HepG2 (cell line): Measurements from ENCODE around the gene SFXN5. TPM values are rescaled to one million over a fixed set of nuclear protein-coding genes. Genes with fewer than 3 reads are reported as not detected.

Experiments
- ARID4A ChIP-seq: sonication (generic); formaldehyde crosslinking; IDR thresholded peaks from 2 replicates; pipeline ENCODE4 v1.5.0; 2020; ENCODE audit warnings: mild to moderate bottlenecking, missing genetic modification reagents, borderline replicate concordance
- BHLHE40 ChIP-seq: IDR thresholded peaks from 2 replicates; pipeline ENCODE4 v1.6.1; 2011; ENCODE audit warnings: low read length, improper control_type of control experiment
- CCDC6 ChIP-seq: sonication (generic); formaldehyde crosslinking; IDR thresholded peaks from 2 replicates; pipeline ENCODE4 v1.8.1; 2022; ENCODE audit warnings: mild to moderate bottlenecking, missing genetic modification reagents, moderate library complexity
- EP300 ChIP-seq, 3 experiments: sonication (generic) in 1 of 3; formaldehyde crosslinking in 1 of 3; IDR thresholded peaks; 2 replicates each; pipeline versions ENCODE4 v1.5.1 to v1.6.1; 2011 to 2020; ENCODE audit warnings: low read depth in 2 of 3, low read length in 2 of 3, borderline replicate concordance in 1 of 3, improper control_type of control experiment in 1 of 3, mild to moderate bottlenecking in 1 of 3, missing genetic modification reagents in 1 of 3, moderate library complexity in 1 of 3
- GATAD2A ChIP-seq: IDR thresholded peaks from 2 replicates; pipeline ENCODE4 v1.6.1; 2016
- KDM2A ChIP-seq: sonication (generic); formaldehyde crosslinking; IDR thresholded peaks from 2 replicates; pipeline ENCODE4 v1.4.0; 2020; ENCODE audit warnings: low read depth, missing genetic modification reagents, borderline replicate concordance
- LCORL ChIP-seq, 2 experiments: fragments of 450-650 bp in 1 of 2; sonication (generic) in 1 of 2; formaldehyde crosslinking in 1 of 2; IDR thresholded peaks; 2 replicates each; pipeline versions ENCODE4 v1.5.0 to v1.6.1; 2017 to 2020; ENCODE audit warnings: antibody characterized with exemption in 1 of 2, missing genetic modification reagents in 1 of 2
- MBD4 ChIP-seq: IDR thresholded peaks from 2 replicates; pipeline ENCODE4 v1.6.1; 2012; ENCODE audit warnings: low read length, inconsistent platforms, borderline replicate concordance
- NR2C2 ChIP-seq: sonication (generic); formaldehyde crosslinking; IDR thresholded peaks from 2 replicates; pipeline ENCODE4 v1.4.0; 2020; ENCODE audit warnings: missing genetic modification reagents, mild to moderate bottlenecking, moderate library complexity, borderline replicate concordance
- PAXIP1 ChIP-seq: sonication (generic); formaldehyde crosslinking; conservative IDR thresholded peaks from 2 replicates; pipeline ENCODE4 v1.4.0; 2020; ENCODE audit warnings: mild to moderate bottlenecking, missing genetic modification reagents, moderate library complexity
- SIX1 ChIP-seq: sonication (generic); formaldehyde crosslinking; IDR thresholded peaks from 2 replicates; pipeline ENCODE4 v1.4.0; 2020; ENCODE audit warnings: missing genetic modification reagents, borderline replicate concordance
- TCF12 ChIP-seq, 2 experiments: fragments of 450-650 bp in 1 of 2; sonication (generic) in 1 of 2; formaldehyde crosslinking in 1 of 2; IDR thresholded peaks; 2 replicates each; pipeline versions ENCODE4 v1.6.1 to v1.8.0; 2017 to 2022; ENCODE audit warnings: antibody characterized with exemption in 1 of 2, mild to moderate bottlenecking in 1 of 2, missing genetic modification reagents in 1 of 2, moderate library complexity in 1 of 2
- ZBTB2 ChIP-seq: sonication (generic); formaldehyde crosslinking; IDR thresholded peaks from 2 replicates; pipeline ENCODE4 v1.8.0; 2022; ENCODE audit warnings: low read depth, missing genetic modification reagents
- ZMAT3 ChIP-seq: sonication (generic); formaldehyde crosslinking; conservative IDR thresholded peaks from 2 replicates; pipeline ENCODE4 v1.7.0; 2021; ENCODE audit warnings: missing genetic modification reagents
- ZNF350 ChIP-seq: sonication (generic); formaldehyde crosslinking; IDR thresholded peaks from 2 replicates; pipeline ENCODE4 v1.4.0; 2020; ENCODE audit warnings: mild to moderate bottlenecking, low read depth, missing genetic modification reagents, borderline replicate concordance
- ZNF451 ChIP-seq: sonication (generic); formaldehyde crosslinking; IDR thresholded peaks from 2 replicates; pipeline ENCODE4 v1.5.0; 2020; ENCODE audit warnings: mild to moderate bottlenecking, missing genetic modification reagents
- ZNF468 ChIP-seq: sonication (generic); formaldehyde crosslinking; IDR thresholded peaks from 2 replicates; pipeline ENCODE4 v1.8.0; 2022; ENCODE audit warnings: mild to moderate bottlenecking, moderate library complexity, missing genetic modification reagents
- polyA plus RNA-seq, 8 experiments: library from polyadenylated mRNA; depleted of rRNA in 3 of 8; stranded (reverse) in 7 of 8; unstranded in 1 of 8; fragments of >200 nt; fragmentation: Illumina TruSeq in 4 of 8; extraction: Trizol in 4 of 8; gene quantifications; 2 replicates each; pipeline versions ENCODE4 v1.2.1 to v1.2.3, GENCODE V29; 2011 to 2016; ENCODE audit warnings: low read depth in 4 of 8, missing spikeins in 1 of 8, mixed read lengths in 1 of 8; ENCODE audit not compliant: insufficient read depth in 1 of 8
- total RNA-seq, 5 experiments: library from RNA; depleted of rRNA; stranded (reverse); fragments of >200 nt; fragmentation: Illumina TruSeq; extraction: Trizol; gene quantifications; 2 replicates each; pipeline ENCODE4 v1.2.3, GENCODE V29; 2016; ENCODE audit warnings: low read depth in 1 of 5
- TF ChIP-seq, protein P1 (sequence below): sonication (generic); formaldehyde crosslinking; IDR thresholded peaks from 2 replicates; pipeline ENCODE4 v1.8.1; 2023; ENCODE audit warnings: mild to moderate bottlenecking, missing genetic modification reagents, borderline replicate concordance

SFXN5 gene
- total and polyA plus RNA-seq, 2 of the 13 experiments (the other 11 are each of a cell fraction or from before 2014, with no cell fraction given): 34.9 to 37.4 TPM

DNA sequence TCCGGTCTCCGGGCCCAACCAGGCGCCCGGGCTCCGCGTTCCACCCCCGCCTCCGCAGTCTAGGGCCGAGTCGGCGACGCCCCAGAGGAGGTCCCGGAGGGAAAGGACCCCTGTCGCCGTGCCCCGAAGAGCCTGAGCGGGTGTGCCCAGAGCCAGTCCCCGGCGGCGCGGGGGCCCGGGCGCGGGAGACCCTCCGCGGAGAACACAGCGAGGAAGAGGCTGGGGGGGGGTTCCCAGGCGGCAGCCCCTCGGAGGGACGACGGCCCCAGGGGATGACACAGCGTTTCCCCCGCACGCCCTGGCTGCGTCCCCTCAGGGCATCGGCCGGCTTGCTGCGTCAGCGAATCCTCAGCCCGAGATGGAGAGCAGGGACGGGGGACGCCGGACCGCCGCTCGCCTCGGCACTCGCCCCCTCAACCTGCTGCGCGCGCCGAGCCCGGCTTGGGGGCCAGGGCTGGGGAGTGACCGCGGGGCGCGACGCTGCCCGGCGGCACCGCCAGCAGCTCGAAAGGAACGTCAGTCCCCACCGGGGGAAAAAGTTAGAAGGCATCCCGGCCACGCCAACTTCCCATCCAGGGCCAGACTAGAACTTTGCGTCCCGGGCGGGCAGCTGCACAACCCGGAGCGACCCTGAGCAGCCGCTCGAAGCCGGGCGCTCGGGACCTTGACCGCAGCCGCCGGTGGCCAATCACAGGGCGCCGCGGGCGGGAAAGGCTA lies 711 bp downstream of the SFXN5 start (continued):
- no peak for TF ChIP-seq SIX1 (CRISPR knock-in tag)
- peak; percentile 88; the same call in 1 of the 2 replicates for TF ChIP-seq ARID4A
- no peak for TF ChIP-seq TCF12 (IDR thresholded peaks at IDR 0.05)
- 0 out of 2 replicates have a peak, but pooled peaks have one; percentile 33 for TF ChIP-seq TCF12 (CRISPR knock-in tag; IDR thresholded peaks at IDR 0.05)
- TF ChIP-seq ZMAT3 (CRISPR knock-in tag): no peak; the same call in 1 of the 2 replicates
- no peak for TF ChIP-seq LCORL (IDR thresholded peaks at IDR 0.05)
- no peak for TF ChIP-seq LCORL (CRISPR knock-in tag; IDR thresholded peaks at IDR 0.05)
- TF ChIP-seq MBD4: no peak
- 0 out of 2 replicates have a peak, but pooled peaks have one; percentile 12 for TF ChIP-seq GATAD2A (CRISPR knock-in tag)
- TF ChIP-seq NR2C2: no peak; the same call in 1 of the 2 replicates
- no peak for TF ChIP-seq ZBTB2 (CRISPR knock-in tag)
- TF ChIP-seq BHLHE40: no peak
- TF ChIP-seq, protein P1, sequence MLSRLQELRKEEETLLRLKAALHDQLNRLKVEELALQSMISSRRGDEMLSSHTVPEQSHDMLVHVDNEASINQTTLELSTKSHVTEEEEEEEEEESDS (CRISPR knock-in tag): no peak
- peak; percentile 93; the same call in 1 of the 2 replicates for TF ChIP-seq CCDC6 (CRISPR knock-in tag)
- TF ChIP-seq EP300 (IDR thresholded peaks at IDR 0.05; ENCODE audit: low read depth in 2 of 2, low read length in 2 of 2): no peak
- no peak for TF ChIP-seq EP300 (CRISPR knock-in tag; IDR thresholded peaks at IDR 0.05; ENCODE audit: borderline replicate concordance)
- no peak; the same call in 1 of the 2 replicates for TF ChIP-seq ZNF451 (CRISPR knock-in tag)
- 0 out of 2 replicates have a peak, but pooled peaks have one; percentile 82 for TF ChIP-seq ZNF468 (CRISPR knock-in tag)
- no peak for TF ChIP-seq KDM2A
- no peak for TF ChIP-seq ZNF350 (CRISPR knock-in tag)
- TF ChIP-seq PAXIP1: no peak; the same call in 1 of the 2 replicates
